Calu3 (cell line): Measurements from ENCODE around the gene NPAS3. TPM values are rescaled to one million over a fixed set of nuclear protein-coding genes. Genes with fewer than 3 reads are reported as not detected.

Source experiments
- BruUV-seq: library from RNA; stranded (reverse); fragments of 400-500 nt; replicated peaks from 2 replicates; lab custom pipeline; 2021; lab: Mats Ljungman, UMichigan
- CTCF ChIA-PET: fragments of 300-600 bp; sonication (Branson Sonifier 250); formaldehyde crosslinking; loops from one replicate; lab custom pipeline; 2022; ENCODE audit warnings: antibody characterized with exemption; lab: Charles Lee
- DNase-seq: peaks from one replicate; pipeline ENCODE4 v3.0.0; 2022
- H3K27ac Mint-ChIP-seq: one replicate; pipeline ENCODE4 v1.8.0; 2022; ENCODE audit warnings: mixed read lengths; ENCODE audit not compliant: unreplicated experiment
- H3K27me3 Mint-ChIP-seq: one replicate; pipeline ENCODE4 v1.8.0; 2022; ENCODE audit warnings: mixed read lengths; ENCODE audit not compliant: unreplicated experiment
- H3K36me3 Mint-ChIP-seq: one replicate; pipeline ENCODE4 v1.8.0; 2022; ENCODE audit warnings: mild to moderate bottlenecking, moderate library complexity, mixed read lengths; ENCODE audit not compliant: insufficient read depth, unreplicated experiment
- H3K4me1 Mint-ChIP-seq: one replicate; pipeline ENCODE4 v1.8.0; 2022; ENCODE audit warnings: mild to moderate bottlenecking, low read depth, mixed read lengths; ENCODE audit not compliant: unreplicated experiment
- H3K4me3 Mint-ChIP-seq: one replicate; pipeline ENCODE4 v1.8.0; 2022; ENCODE audit warnings: mild to moderate bottlenecking, low read depth, moderate library complexity, mixed read lengths; ENCODE audit not compliant: unreplicated experiment
- H3K9me3 Mint-ChIP-seq: one replicate; pipeline ENCODE4 v1.8.0; 2022; ENCODE audit warnings: low read depth, mixed read lengths; ENCODE audit not compliant: unreplicated experiment
- CTCF ChIP-seq: fragments of 200-600 bp; IDR thresholded peaks from one replicate; pipeline ENCODE4 v1.8.0; 2022; ENCODE audit warnings: antibody characterized with exemption; ENCODE audit not compliant: unreplicated experiment
- intact Hi-C: fragments of 100-400 bp; cut with micrococcal nuclease; formaldehyde crosslinking; loops from one replicate; pipeline ENCODE4 v1.10.0; 2022; ENCODE audit not compliant: unreplicated experiment
- total RNA-seq: library from RNA; stranded (reverse); gene quantifications from 2 replicates; pipeline ENCODE4 v1.2.3, GENCODE V29; 2022

Gene NPAS3
- total RNA-seq, 1 experiment from 2014 or later: not detected

- no peak for DNase-seq
- no peak overlapping the region for H3K4me3 Mint-ChIP-seq
- BruUV-seq: no TSS peak
- no peaks in the 10 kb centered on the region for H3K27me3 Mint-ChIP-seq
- CTCF ChIA-PET: no interaction called here
- peaks cover 2% of the 10 kb centered on the region for H3K9me3 Mint-ChIP-seq
- intact Hi-C loops: no loop called here
- no peak overlapping the region for H3K27ac Mint-ChIP-seq
- no peaks in the 10 kb centered on the region for H3K36me3 Mint-ChIP-seq
- TF ChIP-seq CTCF: no peak
- no peaks in the 10 kb centered on the region for H3K4me1 Mint-ChIP-seq
Observed at GRCh38 chr14:33052943-33053342, 114.3 kb downstream of the NPAS3 start.

- no peak for DNase-seq
- Mint-ChIP-seq H3K4me3 (no peak overlapping the region), H3K9me3 (no peaks in the 10 kb centered on the region), H3K36me3 (no peaks in the 10 kb centered on the region), H3K27ac (no peak overlapping the region), H3K27me3 (peaks cover 11% of the 10 kb centered on the region), H3K4me1 (no peaks in the 10 kb centered on the region)
- CTCF ChIA-PET: interaction anchor here (0.6 kb wide), 1 partner anchor 290 kb away, joined by 3 read pairs; no protein-coding TSS in a partner anchor
- no TSS peak for BruUV-seq
- intact Hi-C loops: no loop called here
- TF ChIP-seq CTCF: no peak
Observed at GRCh38 chr14:33056213-33056612, 117.5 kb downstream of the NPAS3 start.

GRCh38 chr14:33057585-33057984 is 118.9 kb downstream of the NPAS3 start:
- intact Hi-C loops: no loop called here
- Mint-ChIP-seq H3K9me3 (no peaks in the 10 kb centered on the region), H3K27me3 (peaks cover 17% of the 10 kb centered on the region), H3K27ac (no peak overlapping the region), H3K36me3 (no peaks in the 10 kb centered on the region), H3K4me3 (no peak overlapping the region), H3K4me1 (no peaks in the 10 kb centered on the region)
- TF ChIP-seq CTCF: no peak
- no peak for DNase-seq
- CTCF ChIA-PET: no interaction called here
- BruUV-seq: no TSS peak

- H3K27ac Mint-ChIP-seq: no peak overlapping the region
- no peaks in the 10 kb centered on the region for H3K9me3 Mint-ChIP-seq
- no peaks in the 10 kb centered on the region for H3K36me3 Mint-ChIP-seq
- CTCF ChIA-PET: interaction anchor here (0.7 kb wide), 1 partner anchor 42 kb away, joined by 3 read pairs; no protein-coding TSS in a partner anchor
- H3K27me3 Mint-ChIP-seq: peaks cover 17% of the 10 kb centered on the region
- no peaks in the 10 kb centered on the region for H3K4me1 Mint-ChIP-seq
- TF ChIP-seq CTCF: no peak
- intact Hi-C loops: no loop called here
- no peak overlapping the region for H3K4me3 Mint-ChIP-seq
- no TSS peak for BruUV-seq
- DNase-seq: no peak
Observed at GRCh38 chr14:33061667-33062325, 123.1 kb downstream of the NPAS3 start.
